HG03575 (cell line): ENCODE data around the gene CHAD.

Experiments
- ATAC-seq: cut with Tn5 transposase; IDR thresholded peaks from one replicate; pipeline ENCODE4 v1.9.1; 2021; ENCODE audit not compliant: unreplicated experiment, insufficient number of reproducible peaks, low FRiP score; ENCODE audit errors: extremely low read depth

Gene CHAD

GRCh38 chr17:50495918-50496317, 27.2 kb upstream of the CHAD start:
- ATAC-seq = no peak

DNA sequence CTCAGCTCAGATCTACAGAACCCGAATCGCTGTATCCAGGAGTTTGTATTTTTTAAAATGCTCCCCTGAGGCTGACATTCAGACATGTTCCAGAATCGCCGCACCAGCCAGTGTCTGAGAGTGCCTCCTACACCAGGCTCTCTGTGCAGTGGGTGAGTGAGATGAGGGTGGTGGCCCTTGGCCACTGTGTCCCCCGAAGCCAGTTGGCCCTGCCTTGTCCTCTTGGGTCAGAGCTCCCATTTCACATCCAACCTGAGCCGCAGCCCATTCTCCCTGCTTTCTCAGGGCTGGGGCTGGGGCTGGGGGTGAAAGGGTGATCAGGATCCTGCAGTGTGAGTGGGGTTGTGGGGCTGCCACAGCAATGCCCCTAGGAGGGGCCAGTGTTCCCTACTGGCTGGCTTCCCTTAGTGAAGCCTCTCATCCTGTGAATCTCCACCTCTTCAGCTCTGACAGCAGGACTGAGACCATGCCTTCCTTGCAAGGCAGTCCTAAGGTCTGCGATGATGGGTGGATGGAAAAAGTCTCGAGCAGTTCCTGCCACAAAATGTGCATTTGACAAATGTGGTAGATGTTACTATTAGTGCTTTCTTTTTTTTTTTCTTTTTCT, 26.6 kb upstream of the CHAD start:
- ATAC-seq = no peak

GRCh38 chr17:50493744-50494143, 25.1 kb upstream of the CHAD start:
- no peak for ATAC-seq

GRCh38 chr17:50492214-50492613, 23.5 kb upstream of the CHAD start:
- ATAC-seq = no peak

DNA sequence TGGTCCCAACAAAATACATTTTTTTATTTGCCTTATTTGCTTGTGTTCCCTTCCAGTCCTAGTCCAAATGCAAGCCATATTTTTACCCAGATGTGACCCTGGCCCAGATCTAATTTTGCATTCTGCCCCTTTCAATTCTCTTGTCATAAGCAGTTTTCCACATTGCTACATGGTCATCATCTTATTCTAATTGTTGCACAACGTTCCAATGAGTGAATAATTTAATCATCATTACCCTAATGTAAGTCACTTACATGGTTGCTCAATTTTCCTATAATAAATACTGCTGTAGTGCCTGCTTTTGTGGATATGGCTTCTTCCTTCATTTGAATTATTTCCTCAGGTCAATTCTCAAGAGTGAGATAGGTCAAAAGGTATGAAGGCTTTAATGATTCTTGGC, 22.8 kb upstream of the CHAD start:
- ATAC-seq = no peak

DNA sequence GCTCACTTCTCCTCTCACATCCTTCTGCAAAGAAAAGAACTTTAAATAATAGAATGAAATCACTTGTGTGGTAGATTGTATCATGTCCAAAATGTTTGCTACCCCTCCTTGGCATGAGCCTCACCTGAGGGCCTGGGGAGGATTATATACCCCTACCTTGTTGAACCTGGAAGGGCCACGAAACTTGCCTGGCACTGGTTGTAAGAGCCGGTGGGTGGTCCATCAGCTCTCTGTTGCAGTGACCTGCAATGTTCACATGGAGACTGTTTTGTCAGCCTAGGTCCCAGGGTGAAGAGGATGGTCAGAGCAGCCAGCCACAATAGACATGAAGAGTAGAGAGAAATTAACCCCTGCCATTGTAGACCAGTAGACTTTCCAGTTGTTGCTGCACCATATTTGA, 20.2 kb upstream of the CHAD start:
- ATAC-seq = no peak

GRCh38 chr17:50487213-50488096, 18.8 kb upstream of the CHAD start:
- no peak for ATAC-seq

GRCh38 chr17:50484386-50485155, 15.9 kb upstream of the CHAD start:
- no peak for ATAC-seq

GRCh38 chr17:50483266-50483665, 14.6 kb upstream of the CHAD start:
- ATAC-seq = no peak

DNA sequence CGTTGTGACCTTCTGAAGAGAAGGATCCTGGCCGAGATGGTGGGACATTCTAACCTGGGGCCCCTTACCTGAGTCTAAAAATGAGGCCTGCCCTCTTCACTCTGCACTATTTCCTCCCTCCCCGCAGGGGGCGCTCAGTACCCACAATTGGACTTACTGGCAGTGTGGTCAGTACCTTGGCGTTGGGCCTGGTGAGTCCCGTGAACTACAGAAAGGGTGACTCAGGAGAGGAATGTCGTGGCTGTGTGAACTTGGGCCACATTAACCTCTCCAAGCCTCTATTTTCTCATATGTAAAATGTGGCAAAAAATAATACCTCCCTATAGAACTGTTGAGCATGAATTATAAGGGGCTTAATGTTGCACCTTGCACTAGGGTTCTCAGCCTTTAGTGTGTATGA, 13.8 kb upstream of the CHAD start:
- no peak for ATAC-seq

- no peak for ATAC-seq
Observed at GRCh38 chr17:50482110-50482509, 13.4 kb upstream of the CHAD start.

DNA sequence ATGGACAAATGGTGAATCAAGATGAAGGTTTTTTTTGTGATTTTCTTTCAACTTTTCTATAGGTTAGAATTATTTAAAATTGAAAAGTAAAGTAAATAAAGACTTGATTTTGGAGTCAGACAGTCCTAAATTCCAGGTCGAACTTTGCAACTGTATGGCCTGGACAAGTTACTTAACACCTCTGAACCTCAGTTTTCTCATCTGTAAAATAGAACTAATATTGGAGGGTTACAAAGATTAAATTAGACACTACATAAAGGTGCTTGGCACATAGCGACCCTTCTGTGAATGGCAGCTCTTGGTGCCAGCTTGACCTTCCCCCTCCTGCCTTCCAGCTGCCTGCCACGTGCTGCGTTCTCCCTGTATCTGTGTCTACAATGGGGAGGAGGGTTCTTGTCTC, 13.0 kb upstream of the CHAD start:
- no peak for ATAC-seq

GRCh38 chr17:50480854-50481490, 12.3 kb upstream of the CHAD start:
- ATAC-seq = no peak

GRCh38 chr17:50480142-50480764, 11.6 kb upstream of the CHAD start:
- ATAC-seq = no peak

- no peak for ATAC-seq
Observed at GRCh38 chr17:50479522-50480141, 11.0 kb upstream of the CHAD start.

- no peak for ATAC-seq
Observed at GRCh38 chr17:50478391-50479381, 10.0 kb upstream of the CHAD start, which contains the start of gene RSAD1. RSAD1 (plus strand) TSS chr17:50478860; CDS start chr17:50478885, 25 bp downstream.

GRCh38 chr17:50477976-50478375, 9.3 kb upstream of the CHAD start:
- no peak for ATAC-seq
